Occipital lobe (tissue), 3 donors: ENCODE measurements around the gene THPO. TPM values are rescaled to one million over a fixed set of nuclear protein-coding genes. Genes with fewer than 3 reads are reported as not detected.

ENCODE experiments used
- DNase-seq: peaks from one replicate; lab custom pipeline; 2025; lab: John Stamatoyannopoulos, UW
- small RNA-seq: library from RNA; depleted of rRNA; stranded (forward); fragments of <200 nt; gene quantifications from one replicate; pipeline ENCODE3, GENCODE V24; 2014
- total RNA-seq: library from RNA; depleted of rRNA; stranded (reverse); fragments of >200 nt; gene quantifications from one replicate; pipeline ENCODE4 v1.2.3, GENCODE V29; 2014

The THPO gene
- total RNA-seq, 1 donor from 2014 or later = not detected

DNA sequence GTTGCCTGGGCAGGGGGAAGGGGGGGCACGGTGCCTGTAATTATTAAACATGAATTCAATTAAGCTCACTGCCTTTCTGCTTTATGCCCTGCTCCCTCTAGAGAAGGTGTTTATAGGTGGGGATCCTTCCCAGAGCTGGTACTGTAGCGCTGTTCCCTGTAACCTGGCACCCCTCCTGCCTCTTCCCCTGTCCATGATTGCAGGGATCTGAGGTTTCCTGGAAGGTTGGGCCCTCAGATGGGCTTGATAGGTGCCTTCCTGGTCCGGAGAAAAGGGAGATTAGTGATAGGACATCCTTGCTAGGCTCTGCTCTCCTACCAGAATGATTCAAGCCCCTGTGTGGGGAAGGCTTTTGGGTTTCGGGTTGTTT is 42.7 kb downstream of the THPO start:
- no peak for DNase-seq

GRCh38 chr3:184334470-184335158 is 43.4 kb downstream of the THPO start:
- no peak for DNase-seq

DNA sequence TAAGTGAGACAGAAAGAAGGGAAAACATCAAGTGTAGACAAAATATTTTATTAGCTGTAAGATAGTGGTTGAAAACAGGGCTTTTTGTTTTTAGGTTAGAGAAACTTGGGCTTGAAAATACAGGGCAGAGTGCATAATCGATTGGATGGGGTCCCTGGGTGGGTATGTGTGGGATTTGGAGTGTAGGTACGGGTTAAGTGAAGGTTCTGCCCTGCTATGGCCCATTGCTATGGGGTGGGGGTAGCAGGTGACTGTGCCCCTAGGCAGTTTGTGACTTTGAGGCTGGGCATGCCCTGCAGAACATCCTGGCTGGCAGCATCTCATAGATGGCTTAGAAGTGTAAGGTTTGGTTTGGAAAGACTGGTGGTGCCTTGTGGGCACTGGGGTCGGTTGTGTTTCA is 44.3 kb downstream of the THPO start:
- no peak for DNase-seq

DNA sequence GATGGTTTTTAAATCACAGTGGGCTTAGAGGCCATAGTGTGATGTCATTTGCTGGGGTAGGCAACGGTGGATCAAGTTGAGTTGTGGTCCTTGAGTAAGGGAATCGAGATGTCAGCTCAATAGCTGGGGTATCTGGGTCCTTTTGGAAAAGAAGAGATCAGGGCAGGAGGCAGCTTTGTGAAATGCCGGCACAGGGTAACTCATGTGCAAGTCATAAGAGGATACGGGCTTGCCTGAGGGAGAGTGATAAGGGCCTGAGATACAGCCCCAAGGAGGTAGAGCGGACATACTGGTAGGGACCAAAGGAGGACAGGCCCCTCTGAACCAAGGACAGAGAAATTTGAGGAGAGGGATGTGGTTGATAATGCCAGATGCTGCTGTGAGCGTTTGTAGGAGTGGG is 44.8 kb downstream of the THPO start:
- no peak for DNase-seq

GRCh38 chr3:184332370-184333090 is 45.5 kb downstream of the THPO start:
- DNase-seq = no peak

GRCh38 chr3:184328516-184328915 is 49.5 kb downstream of the THPO start:
- DNase-seq = no peak

DNA sequence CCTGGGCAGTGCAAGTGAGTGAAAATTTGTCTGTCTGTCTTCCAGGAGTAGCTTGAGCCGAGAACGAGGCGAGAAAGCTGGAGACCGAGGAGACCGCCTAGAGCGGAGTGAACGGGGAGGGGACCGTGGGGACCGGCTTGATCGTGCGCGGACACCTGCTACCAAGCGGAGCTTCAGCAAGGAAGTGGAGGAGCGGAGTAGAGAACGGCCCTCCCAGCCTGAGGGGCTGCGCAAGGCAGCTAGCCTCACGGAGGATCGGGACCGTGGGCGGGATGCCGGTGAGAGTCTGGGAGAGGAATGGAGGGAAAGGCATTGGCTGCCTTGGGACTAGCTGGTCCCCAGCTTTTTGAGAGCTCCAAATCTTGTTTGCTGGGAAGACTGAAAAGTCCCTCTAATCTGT is 50.8 kb downstream of the THPO start:
- no peak for DNase-seq

- DNase-seq = no peak
These were observed 52.2 kb downstream of the THPO start for GRCh38 chr3:184325715-184326369.

- no peak for DNase-seq
These were observed 52.7 kb downstream of the THPO start for GRCh38 chr3:184325269-184325668.

DNA sequence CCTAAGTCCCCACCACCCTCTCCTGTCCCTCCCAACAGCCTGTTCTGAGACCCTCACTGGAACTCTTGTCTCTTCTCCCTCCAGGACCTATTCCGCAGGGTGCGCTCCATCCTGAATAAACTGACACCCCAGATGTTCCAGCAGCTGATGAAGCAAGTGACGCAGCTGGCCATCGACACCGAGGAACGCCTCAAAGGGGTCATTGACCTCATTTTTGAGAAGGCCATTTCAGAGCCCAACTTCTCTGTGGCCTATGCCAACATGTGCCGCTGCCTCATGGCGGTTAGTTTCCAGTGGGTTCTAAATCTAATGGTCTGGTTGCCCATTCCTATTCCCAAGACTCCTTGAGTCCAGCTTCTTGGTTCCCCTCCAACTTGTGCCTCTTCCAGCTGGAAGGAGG is 54.3 kb downstream of the THPO start:
- no peak for DNase-seq

DNA sequence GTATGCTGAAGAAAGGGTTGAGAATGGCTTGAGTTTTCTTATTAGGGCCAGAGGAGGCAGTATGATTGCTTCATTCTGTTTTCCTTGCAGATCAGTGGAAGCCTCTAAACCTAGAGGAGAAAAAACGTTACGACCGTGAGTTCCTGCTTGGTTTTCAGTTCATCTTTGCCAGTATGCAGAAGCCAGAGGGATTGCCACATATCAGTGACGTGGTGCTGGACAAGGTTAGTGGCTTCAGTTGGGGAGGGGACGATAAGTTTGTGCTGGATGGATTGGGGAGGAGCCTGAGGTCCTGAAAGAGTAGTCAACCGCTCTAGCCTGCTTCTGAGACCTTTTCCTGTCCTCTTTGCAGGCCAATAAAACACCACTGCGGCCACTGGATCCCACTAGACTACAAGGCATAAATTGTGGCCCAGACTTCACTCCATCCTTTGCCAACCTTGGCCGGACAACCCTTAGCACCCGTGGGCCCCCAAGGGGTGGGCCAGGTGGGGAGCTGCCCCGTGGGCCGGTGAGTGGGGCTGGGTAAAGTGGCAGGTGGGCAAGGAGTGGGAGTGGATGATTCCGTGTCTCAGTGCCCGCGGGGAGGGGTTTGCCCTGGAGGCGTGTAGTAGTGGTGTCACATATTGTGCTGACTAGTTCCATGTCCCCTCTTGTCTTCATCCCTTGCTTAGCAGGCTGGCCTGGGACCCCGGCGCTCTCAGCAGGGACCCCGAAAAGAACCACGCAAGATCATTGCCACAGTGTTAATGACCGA is 55.1 kb downstream of the THPO start:
- no peak for DNase-seq

Small RNAs within 50 kb of the gene (small RNA-seq; reads per million reads assigned to genes)
- 316 reads per million, percentile 97 among the genes with 10 or more reads in this experiment for gene SNORD66

Other genes with a start within 250 kb of the THPO start
- 45.5 TPM for gene EIF2B5, start 242.8 kb downstream of the THPO start, total RNA-seq
- 30.9 TPM for gene DVL3, start 222.8 kb downstream of the THPO start, total RNA-seq
- gene AP2M1, start 203.4 kb downstream of the THPO start, total RNA-seq = 263 TPM
- gene ABCF3, start 192.0 kb downstream of the THPO start, total RNA-seq = 41.2 TPM
- 0.31 TPM for gene VWA5B2, start 148.6 kb downstream of the THPO start, total RNA-seq
- gene ALG3, start 129.2 kb downstream of the THPO start, total RNA-seq = 10.6 TPM
- gene EEF1AKMT4, start 128.5 kb downstream of the THPO start, total RNA-seq = 0.94 TPM
- gene CAMK2N2, start 116.7 kb downstream of the THPO start, total RNA-seq = 3.4 TPM
- gene ECE2, start 102.2 kb downstream of the THPO start, total RNA-seq = 2.2 TPM
- gene PSMD2, start 79.0 kb downstream of the THPO start, total RNA-seq = 244 TPM
- 77.8 TPM for gene EIF4G1, start 63.6 kb downstream of the THPO start, total RNA-seq
- 61.6 TPM for gene FAM131A, start 40.6 kb downstream of the THPO start, total RNA-seq
- 8.4 TPM for gene CLCN2, start 16.6 kb downstream of the THPO start, total RNA-seq
- gene POLR2H, start 16.5 kb downstream of the THPO start, total RNA-seq = 27.6 TPM
- 11.4 TPM for gene CHRD, start 1.8 kb upstream of the THPO start, total RNA-seq
- gene EPHB3, start 183.6 kb upstream of the THPO start, total RNA-seq = 3.9 TPM